Uterus (tissue), 4 donors: ENCODE data around the gene IL15RA. TPM values are rescaled to one million over a fixed set of nuclear protein-coding genes. Genes with fewer than 3 reads are reported as not detected.
A peak's percentile ranks its signal among the peaks of the same experiment; 100 is the strongest.

Experiments
- DNase-seq, 2 donors: peaks; one replicate each; pipeline ENCODE4 v3.0.0-alpha.2; 2019 to 2020
- H3K27ac ChIP-seq, 2 donors: fragments of 200-600 bp; sonication (generic); 1 replicate in 1 of 2; 2 replicates in 1 of 2; pipeline ENCODE4 v1.5.1; 2016 to 2018
- H3K27me3 ChIP-seq, 2 donors: fragments of 200-600 bp; sonication (generic); one replicate each; pipeline ENCODE4 v1.5.1; 2018 to 2019; ENCODE audit warnings: control low read depth in 1 of 2
- H3K36me3 ChIP-seq, 2 donors: fragments of 200-600 bp; sonication (generic); one replicate each; pipeline ENCODE4 v1.5.1; 2019; ENCODE audit warnings: control low read depth in 1 of 2
- H3K4me1 ChIP-seq, 2 donors: fragments of 200-600 bp; sonication (generic); one replicate each; pipeline ENCODE4 v1.5.1; 2018 to 2019; ENCODE audit warnings: control low read depth in 1 of 2
- H3K4me3 ChIP-seq, 2 donors: fragments of 200-600 bp; sonication (generic); 1 replicate in 1 of 2; 2 replicates in 1 of 2; pipeline ENCODE4 v1.5.1; 2018 to 2019; ENCODE audit warnings: mild to moderate bottlenecking in 1 of 2
- H3K9me3 ChIP-seq, 2 donors: fragments of 200-600 bp; sonication (generic); one replicate each; pipeline ENCODE4 v1.5.1; 2019; ENCODE audit warnings: control low read depth in 1 of 2
- CTCF ChIP-seq, 4 experiments: fragments of 200-600 bp in 2 of 4; fragments of 450-650 bp in 2 of 4; sonication (generic) in 2 of 4; IDR thresholded peaks; one replicate each; pipeline ENCODE4 v1.5.1; 2016 to 2019; ENCODE audit warnings: antibody characterized with exemption in 4 of 4, mild to moderate bottlenecking in 2 of 4, moderate library complexity in 1 of 4
- POLR2A ChIP-seq, 2 donors: fragments of 450-650 bp; IDR thresholded peaks; one replicate each; pipeline ENCODE4 v1.6.1; 2016; ENCODE audit warnings: antibody characterized with exemption in 2 of 2, mild to moderate bottlenecking in 1 of 2, moderate library complexity in 1 of 2
- intact Hi-C: fragments of 100-400 bp; cut with DNase I; formaldehyde crosslinking; loops from one replicate; pipeline ENCODE4 v1.15.1; 2023; ENCODE audit warnings: low total_unique reads
- total RNA-seq, 4 donors: library from RNA; depleted of rRNA in 3 of 4; stranded (reverse); fragments of >200 nt in 3 of 4; gene quantifications; one replicate each; pipeline versions ENCODE4 v1.1.0 to v1.2.4, GENCODE V29; 2014 to 2023
- donor health status: DM: yes; HTN: yes; CAD: no.

The IL15RA gene
- total RNA-seq, 4 donors from 2014 or later = 1.6 to 42.5 (median 31.9) TPM

GRCh38 chr10:5999440-6000165 lies 22.3 kb upstream of the IL15RA start:
- Histone ChIP-seq H3K4me1 (no peaks in the 10 kb centered on the region), H3K27ac (no peak overlapping the region), H3K9me3 (no peaks in the 10 kb centered on the region), H3K36me3 (no peaks in the 10 kb centered on the region), H3K4me3 (no peak overlapping the region), H3K27me3 (no peaks in the 10 kb centered on the region)
- DNase-seq = no peak
- intact Hi-C loops = no loop called here
- TF ChIP-seq CTCF (IDR thresholded peaks at IDR 0.05) (no peak), POLR2A (IDR thresholded peaks at IDR 0.05) (no peak)

- Histone ChIP-seq H3K4me1 (no peaks in the 10 kb centered on the region), H3K27me3 (no peaks in the 10 kb centered on the region), H3K36me3 (no peaks in the 10 kb centered on the region), H3K9me3 (peaks cover 0 to 12% of the 10 kb centered on the region in 2 donors), H3K27ac (no peak overlapping the region), H3K4me3 (no peak overlapping the region)
- intact Hi-C loops = no loop called here
- DNase-seq = no peak
- TF ChIP-seq POLR2A (IDR thresholded peaks at IDR 0.05) = no peak
- TF ChIP-seq CTCF (IDR thresholded peaks at IDR 0.05) = no peak
These were observed 19.4 kb upstream of the IL15RA start for GRCh38 chr10:5996696-5997095.

GRCh38 chr10:5992398-5992797 lies 15.1 kb upstream of the IL15RA start:
- H3K4me1 ChIP-seq = peaks cover 0 to 3% of the 10 kb centered on the region in 2 donors
- intact Hi-C loops = no loop called here
- H3K27me3 ChIP-seq = no peaks in the 10 kb centered on the region
- no peak overlapping the region for H3K4me3 ChIP-seq
- H3K9me3 ChIP-seq = peaks cover 0 to 15% of the 10 kb centered on the region in 2 donors
- no peak overlapping the region for H3K27ac ChIP-seq
- DNase-seq = no peak
- no peaks in the 10 kb centered on the region for H3K36me3 ChIP-seq
- TF ChIP-seq POLR2A (IDR thresholded peaks at IDR 0.05) = no peak
- no peak for TF ChIP-seq CTCF (IDR thresholded peaks at IDR 0.05)

GRCh38 chr10:5991708-5992107 lies 14.4 kb upstream of the IL15RA start:
- Histone ChIP-seq H3K27me3 (no peaks in the 10 kb centered on the region), H3K27ac (no peak overlapping the region), H3K9me3 (peaks cover 0 to 15% of the 10 kb centered on the region in 2 donors), H3K4me1 (peaks cover 0 to 9% of the 10 kb centered on the region in 2 donors), H3K4me3 (no peak overlapping the region), H3K36me3 (no peaks in the 10 kb centered on the region)
- no peak for DNase-seq
- intact Hi-C loops = no loop called here
- TF ChIP-seq POLR2A (IDR thresholded peaks at IDR 0.05) = no peak
- no peak for TF ChIP-seq CTCF (IDR thresholded peaks at IDR 0.05)

- TF ChIP-seq POLR2A (IDR thresholded peaks at IDR 0.05) = no peak
- no peak for TF ChIP-seq CTCF (IDR thresholded peaks at IDR 0.05)
- Histone ChIP-seq H3K9me3 (peaks cover 0 to 15% of the 10 kb centered on the region in 2 donors), H3K27ac (peak overlapping the region; percentile 71 to 76), H3K4me3 (no peak overlapping the region), H3K36me3 (no peaks in the 10 kb centered on the region), H3K4me1 (peaks cover 0 to 9% of the 10 kb centered on the region in 2 donors), H3K27me3 (no peaks in the 10 kb centered on the region)
- intact Hi-C loops = no loop called here
- DNase-seq = no peak
These were observed 12.4 kb upstream of the IL15RA start for GRCh38 chr10:5989756-5990155.
